HCT116 (cell line): ENCODE results near the gene AHI1. TPM values are rescaled to one million over a fixed set of nuclear protein-coding genes. Genes with fewer than 3 reads are reported as not detected.

Experiments used
- ATAC-seq: fragments of 200-7000 bp; cut with Tn5 transposase; 2 replicates; pipeline ENCODE4 v1.9.1; 2020; ENCODE audit warnings: mild to moderate bottlenecking, moderate library complexity
- BruUV-seq: library from RNA; stranded (reverse); fragments of 400-500 nt; replicated peaks from 2 replicates; lab custom pipeline; 2021; lab: Mats Ljungman, UMichigan
- CTCF ChIA-PET: fragments of 300-600 bp; sonication (Branson Sonifier 250); formaldehyde crosslinking; loops from one replicate; lab custom pipeline; 2021; ENCODE audit warnings: antibody characterized with exemption; lab: Charles Lee
- POLR2A ChIA-PET: fragments of 300-600, 350-600 bp; sonication (Branson Sonifier 250); formaldehyde crosslinking; loops from one replicate; lab custom pipeline; 2021; ENCODE audit warnings: antibody characterized with exemption; lab: Charles Lee
- RAD21 ChIA-PET, 2 experiments: fragments of 300-600 bp; sonication (Branson Sonifier 250); formaldehyde crosslinking; loops; one replicate each; lab custom pipeline; 2023; ENCODE audit warnings: low total read pairs in 2 of 2; ENCODE audit not compliant: uncharacterized antibody in 2 of 2, unreplicated experiment in 2 of 2, low non-redundant PET in 1 of 2; lab: Charles Lee
- DNase-seq: peaks from one replicate; pipeline ENCODE4 v3.0.0-alpha.2; 2010; ENCODE audit warnings: low read depth, low spot score
- H2AFZ ChIP-seq: fragments of 200-600 bp; shearing (Covaris generic), sonication (generic); 2 replicates; pipeline ENCODE4 v1.6.1; 2017; ENCODE audit warnings: low read depth, mixed run types, mixed read lengths, antibody characterized with exemption, low read length; ENCODE audit not compliant: poor library complexity, severe bottlenecking
- H3K27ac ChIP-seq: 2 replicates; pipeline ENCODE4 v1.5.1; 2012; ENCODE audit warnings: low read depth, low read length
- H3K27me3 ChIP-seq: fragments of 200-600 bp; sonication (generic); 2 replicates; pipeline ENCODE4 v1.6.1; 2016; ENCODE audit warnings: mixed run types, low read length, mixed read lengths; ENCODE audit not compliant: insufficient read depth
- H3K36me3 ChIP-seq, 2 experiments: fragments of 200-500 bp in 1 of 2; fragments of 200-600 bp in 1 of 2; sonication (Bioruptor generic) in 1 of 2; sonication (generic) in 1 of 2; 2 replicates each; pipeline versions ENCODE4 v1.5.1 to v1.6.1; 2014 to 2016; ENCODE audit warnings: low read length in 2 of 2, inconsistent platforms in 1 of 2, mixed read lengths in 1 of 2, mixed run types in 1 of 2; ENCODE audit not compliant: insufficient read depth in 2 of 2, control insufficient read depth in 1 of 2
- H3K4me1 ChIP-seq, 2 experiments: fragments of 200-600 bp in 1 of 2; sonication (generic) in 1 of 2; 2 replicates each; pipeline versions ENCODE4 v1.5.1 to v1.6.1; 2012 to 2017; ENCODE audit warnings: low read length in 2 of 2, inconsistent platforms in 1 of 2, mild to moderate bottlenecking in 1 of 2, mixed read lengths in 1 of 2, mixed run types in 1 of 2, moderate library complexity in 1 of 2; ENCODE audit not compliant: insufficient read depth in 2 of 2, control insufficient read depth in 1 of 2
- H3K4me2 ChIP-seq: fragments of 200-600 bp; sonication (generic); 2 replicates; pipeline ENCODE4 v1.6.1; 2017; ENCODE audit warnings: mixed run types, low read length, mixed read lengths
- H3K4me3 ChIP-seq, 2 experiments: fragments of 200-600 bp in 1 of 2; sonication (generic) in 1 of 2; replicated peaks in 1 of 2; 2 replicates each; pipeline ENCODE4 v1.5.1; 2011 to 2016; ENCODE audit warnings: low read length in 2 of 2, control low read depth in 1 of 2, low read depth in 1 of 2, mild to moderate bottlenecking in 1 of 2, mixed read lengths in 1 of 2, mixed run types in 1 of 2
- H3K79me2 ChIP-seq: fragments of 200-600 bp; sonication (generic); 2 replicates; pipeline ENCODE4 v1.6.1; 2017; ENCODE audit warnings: mild to moderate bottlenecking, mixed run types, low read length, moderate library complexity, mixed read lengths; ENCODE audit not compliant: insufficient read depth
- H3K9ac ChIP-seq: fragments of 200-600 bp; sonication (generic); 2 replicates; pipeline ENCODE4 v1.6.1; 2016; ENCODE audit warnings: low read length, mixed read lengths
- H3K9me2 ChIP-seq: fragments of 200-600 bp; sonication (generic), shearing (Covaris generic); 2 replicates; pipeline ENCODE4 v1.6.1; 2017; ENCODE audit warnings: mixed run types, mild to moderate bottlenecking, moderate library complexity; ENCODE audit not compliant: insufficient read depth
- H3K9me3 ChIP-seq, 2 experiments: fragments of 200-500 bp in 1 of 2; fragments of 200-600 bp in 1 of 2; sonication (Bioruptor generic) in 1 of 2; sonication (generic) in 1 of 2; 2 replicates each; pipeline ENCODE4 v1.6.1; 2014 to 2017; ENCODE audit warnings: low read length in 2 of 2, mixed read lengths in 2 of 2, inconsistent platforms in 1 of 2, low read depth in 1 of 2, mild to moderate bottlenecking in 1 of 2, mixed run types in 1 of 2, moderate library complexity in 1 of 2; ENCODE audit not compliant: control insufficient read depth in 1 of 2, insufficient read depth in 1 of 2
- H4K20me1 ChIP-seq: fragments of 200-600 bp; sonication (generic), shearing (Covaris generic); 2 replicates; pipeline ENCODE4 v1.6.1; 2017; ENCODE audit warnings: mixed run types, mild to moderate bottlenecking, moderate library complexity; ENCODE audit not compliant: insufficient read depth
- ATF3 ChIP-seq: IDR thresholded peaks from 2 replicates; pipeline ENCODE4 v1.6.1; 2012
- CBX3 ChIP-seq: IDR thresholded peaks from 2 replicates; pipeline ENCODE4 v1.6.1; 2012; ENCODE audit warnings: low read depth
- ELF1 ChIP-seq: IDR thresholded peaks from 2 replicates; pipeline ENCODE4 v1.6.1; 2012; ENCODE audit warnings: low read depth, borderline replicate concordance
- EZH2 ChIP-seq: fragments of 200-600 bp; sonication (generic); IDR thresholded peaks from 2 replicates; pipeline ENCODE4 v1.6.1; 2017; ENCODE audit warnings: antibody characterized with exemption, mixed run types
- MAX ChIP-seq: IDR thresholded peaks from 2 replicates; pipeline ENCODE4 v1.6.1; 2012
- POLR2A ChIP-seq: IDR thresholded peaks from 2 replicates; pipeline ENCODE4 v1.7.0; 2011; ENCODE audit warnings: borderline replicate concordance; ENCODE audit not compliant: insufficient read depth, insufficient read length; ENCODE audit errors: extremely low read depth
- RAD21 ChIP-seq: IDR thresholded peaks from 2 replicates; pipeline ENCODE4 v1.6.1; 2012; ENCODE audit warnings: low read depth, mild to moderate bottlenecking
- ZNF274 ChIP-seq: fragments of 200-500 bp; sonication (Bioruptor generic); IDR thresholded peaks from 2 replicates; pipeline ENCODE4 v1.6.1; 2014; ENCODE audit warnings: mild to moderate bottlenecking, low read depth, low read length, inconsistent platforms
- intact Hi-C: fragments of 100-400 bp; cut with micrococcal nuclease; formaldehyde crosslinking; loops from 2 replicates; pipeline ENCODE4 v1.10.0; 2022
- total RNA-seq: library from RNA; stranded (reverse); gene quantifications from one replicate; pipeline ENCODE4 v1.2.1, GENCODE V29; 2021; ENCODE audit not compliant: unreplicated experiment

AHI1 gene
- total RNA-seq, 1 experiment from 2014 or later, result 29.6 TPM

- no peak for TF ChIP-seq ATF3
- no peak for TF ChIP-seq ZNF274
- TF ChIP-seq CBX3, result no peak
Observed at GRCh38 chr6:135256866-135257265, 240.7 kb downstream of the AHI1 start (continued).

- no peak overlapping the region for H3K9ac ChIP-seq
- intact Hi-C loops, result no loop called here
- ChIA-PET POLR2A (no interaction called here), RAD21 (no interaction called here), CTCF (no interaction called here)
- H3K27ac ChIP-seq, result no peak overlapping the region
- no peak overlapping the region for H3K4me2 ChIP-seq
- no peak for ATAC-seq
- no peaks in the 10 kb centered on the region for H3K9me3 ChIP-seq
- H3K36me3 ChIP-seq, result no peaks in the 10 kb centered on the region
- no peaks in the 10 kb centered on the region for H4K20me1 ChIP-seq
- no peaks in the 10 kb centered on the region for H3K27me3 ChIP-seq
- no peak overlapping the region for H2AFZ ChIP-seq
- H3K4me1 ChIP-seq, result no peaks in the 10 kb centered on the region
- BruUV-seq, result no TSS peak
- no peaks in the 10 kb centered on the region for H3K79me2 ChIP-seq
- no peak overlapping the region for H3K4me3 ChIP-seq
- no peaks in the 10 kb centered on the region for H3K9me2 ChIP-seq
- TF ChIP-seq RAD21 (no peak), EZH2 (no peak), CBX3 (no peak), ZNF274 (no peak), POLR2A (no peak), ELF1 (no peak), MAX (no peak)
- DNase-seq, result no peak
Observed at GRCh38 chr6:135254471-135254870, 243.1 kb downstream of the AHI1 start.
